Measurements from ENCODE around the gene ETF1. TPM values are rescaled to one million over a fixed set of nuclear protein-coding genes. Genes with fewer than 3 reads are reported as not detected.

Gene ETF1
- total RNA-seq, 2 donors from 2014 or later: 150 to 165 TPM

GRCh38 chr5:138552657-138553056 lies 9.6 kb upstream of the ETF1 start:
- ATAC-seq (no peak), DNase-seq (no peak)
- Mint-ChIP-seq H3K27ac (no peak overlapping the region), H3K4me1 (peaks cover 17% of the 10 kb centered on the region), H3K27me3 (no peaks in the 10 kb centered on the region), H3K4me3 (no peak overlapping the region), H3K36me3 (ENCODE audit: low read depth) (peaks cover 4% of the 10 kb centered on the region)
- no peaks in the 10 kb centered on the region for H3K9me3 ChIP-seq (ENCODE audit: control insufficient read depth, low read length, poor library complexity, severe bottlenecking)

- H3K36me3 Mint-ChIP-seq (ENCODE audit: low read depth): peaks cover under 1% of the 10 kb centered on the region
- H3K27me3 Mint-ChIP-seq: no peaks in the 10 kb centered on the region
- DNase-seq (no peak), ATAC-seq (no peak)
- peaks cover 26% of the 10 kb centered on the region for H3K4me1 Mint-ChIP-seq
- no peaks in the 10 kb centered on the region for H3K9me3 ChIP-seq (ENCODE audit: control insufficient read depth, low read length, poor library complexity, severe bottlenecking)
- peak overlapping the region; percentile 70 for H3K27ac Mint-ChIP-seq
- H3K4me3 Mint-ChIP-seq: no peak overlapping the region
These were observed 6.4 kb upstream of the ETF1 start for GRCh38 chr5:138549414-138549813.

DNA sequence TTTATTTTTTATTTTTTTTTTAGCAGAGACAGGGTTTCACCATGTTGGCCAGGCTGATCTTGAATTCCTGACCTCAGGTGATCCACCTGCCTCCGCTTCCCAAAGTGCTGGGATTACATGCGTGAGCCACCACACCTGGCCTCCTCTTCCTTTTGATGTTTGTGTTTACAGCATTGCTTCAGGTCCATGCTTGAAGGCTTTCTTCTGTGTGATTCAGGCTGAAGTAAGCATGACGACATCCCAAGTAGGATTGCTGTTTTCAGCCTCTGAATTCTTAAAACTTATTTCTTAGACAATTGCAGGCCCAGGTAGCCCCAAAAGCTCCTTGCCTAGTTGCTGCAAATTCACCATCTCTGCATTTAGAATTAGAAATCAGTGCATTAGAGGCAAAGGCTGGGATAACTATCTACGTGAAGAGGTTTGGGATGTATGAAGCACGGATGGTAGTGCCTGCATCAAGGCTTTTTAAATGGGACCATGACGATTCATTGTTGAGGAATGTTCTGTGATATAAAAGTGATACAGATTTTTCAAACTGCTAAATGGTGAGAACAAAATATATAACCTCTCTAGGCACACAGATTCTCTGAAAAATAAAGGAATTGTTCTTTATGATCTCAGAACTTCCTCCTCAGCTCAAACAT lies 3.0 kb upstream of the ETF1 start:
- H3K4me1 Mint-ChIP-seq: peaks cover 47% of the 10 kb centered on the region
- H3K9me3 ChIP-seq (ENCODE audit: control insufficient read depth, low read length, poor library complexity, severe bottlenecking): no peaks in the 10 kb centered on the region
- ATAC-seq (no peak), DNase-seq (no peak)
- H3K4me3 Mint-ChIP-seq: peak overlapping the region; percentile 63
- no peaks in the 10 kb centered on the region for H3K27me3 Mint-ChIP-seq
- H3K36me3 Mint-ChIP-seq (ENCODE audit: low read depth): peaks cover 6% of the 10 kb centered on the region
- H3K27ac Mint-ChIP-seq: peak overlapping the region; percentile 100

- peaks cover 6% of the 10 kb centered on the region for H3K36me3 Mint-ChIP-seq (ENCODE audit: low read depth)
- ATAC-seq (no peak), DNase-seq (no peak)
- peak overlapping the region; percentile 100 for H3K27ac Mint-ChIP-seq
- no peaks in the 10 kb centered on the region for H3K27me3 Mint-ChIP-seq
- peak overlapping the region; percentile 100 for H3K4me3 Mint-ChIP-seq
- H3K9me3 ChIP-seq (ENCODE audit: control insufficient read depth, low read length, poor library complexity, severe bottlenecking): no peaks in the 10 kb centered on the region
- H3K4me1 Mint-ChIP-seq: peaks cover 51% of the 10 kb centered on the region
These were observed 1.4 kb upstream of the ETF1 start for GRCh38 chr5:138544181-138545134.

DNA sequence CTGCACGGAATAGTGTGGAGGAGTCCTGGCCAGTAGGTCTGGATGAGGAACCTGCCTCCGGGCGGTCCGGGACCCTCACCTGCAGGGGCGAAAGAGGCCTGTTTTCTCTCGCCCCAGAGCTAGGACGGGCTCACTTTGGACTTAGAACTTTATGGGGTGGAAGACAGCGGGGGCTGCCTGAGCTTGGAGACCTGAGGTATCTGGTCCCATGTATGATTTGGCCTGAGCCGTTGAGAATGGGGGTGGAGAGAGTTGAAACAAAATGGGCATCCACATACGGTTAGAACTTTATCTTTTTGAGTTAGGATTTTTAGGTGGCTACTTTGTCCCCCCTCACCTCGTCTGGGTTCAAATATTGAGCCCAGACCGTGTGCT lies 681 bp upstream of the ETF1 start:
- Mint-ChIP-seq H3K4me1 (peaks cover 53% of the 10 kb centered on the region), H3K27me3 (no peaks in the 10 kb centered on the region), H3K4me3 (peak overlapping the region; percentile 100), H3K36me3 (ENCODE audit: low read depth) (peaks cover 6% of the 10 kb centered on the region), H3K27ac (peak overlapping the region; percentile 100)
- DNase-seq (peak in 1 of 3 donors; percentile 59), ATAC-seq (peak; percentile 65)
- H3K9me3 ChIP-seq (ENCODE audit: control insufficient read depth, low read length, poor library complexity, severe bottlenecking): no peaks in the 10 kb centered on the region

DNA sequence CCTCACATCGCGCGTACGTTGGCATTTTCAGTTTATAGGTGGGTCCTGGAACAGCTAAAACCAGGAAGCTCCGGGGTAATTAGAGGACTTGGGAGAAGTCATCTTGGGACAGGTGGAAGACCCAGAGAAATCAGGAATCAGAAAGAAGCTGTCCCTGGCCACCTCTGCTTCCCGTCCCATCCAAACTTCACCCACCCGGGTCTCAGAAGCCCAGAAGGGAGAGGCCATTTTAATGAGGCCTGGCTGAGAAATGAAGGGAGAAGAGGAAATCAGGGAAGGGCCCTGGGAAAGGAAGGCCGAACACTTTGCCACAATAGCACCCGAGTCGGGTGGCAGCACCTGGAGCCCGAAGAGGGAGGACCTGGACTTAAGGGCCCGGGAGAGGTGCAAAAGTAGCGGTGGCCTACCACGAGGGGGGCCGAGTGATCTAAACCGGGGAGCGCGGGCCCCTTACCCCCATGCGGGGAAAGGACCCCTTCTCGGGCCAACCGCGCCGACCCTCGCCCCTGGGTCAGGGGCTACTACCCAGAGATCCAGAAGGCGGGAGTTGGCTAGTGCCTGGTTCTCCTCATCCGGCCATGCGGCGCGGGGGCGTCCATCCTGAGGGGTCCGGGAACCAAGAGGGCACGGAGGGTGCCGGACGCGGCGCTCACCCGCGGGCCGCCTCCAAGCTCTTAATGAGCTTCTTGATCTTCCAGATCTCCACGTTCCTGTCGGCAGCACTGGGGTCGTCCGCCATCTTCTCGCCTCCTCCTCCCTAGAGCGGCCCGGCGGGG lies 668 bp downstream of the ETF1 start:
- ATAC-seq (peak; percentile 44), DNase-seq (peak in 2 of 3 donors; percentile 11 to 12)

GRCh38 chr5:138541511-138542179 lies 1.4 kb downstream of the ETF1 start:
- Mint-ChIP-seq H3K27me3 (no peaks in the 10 kb centered on the region), H3K27ac (peak overlapping the region; percentile 100), H3K36me3 (ENCODE audit: low read depth) (peaks cover 6% of the 10 kb centered on the region), H3K4me1 (peaks cover 49% of the 10 kb centered on the region), H3K4me3 (peak overlapping the region; percentile 100)
- H3K9me3 ChIP-seq (ENCODE audit: control insufficient read depth, low read length, poor library complexity, severe bottlenecking): no peaks in the 10 kb centered on the region
- ATAC-seq (no peak), DNase-seq (no peak)

More for the DNA sequence above, 668 bp downstream of the ETF1 start:
- Mint-ChIP-seq H3K27me3 (no peaks in the 10 kb centered on the region), H3K36me3 (ENCODE audit: low read depth) (peaks cover 6% of the 10 kb centered on the region), H3K4me3 (peak overlapping the region; percentile 100), H3K4me1 (peaks cover 45% of the 10 kb centered on the region), H3K27ac (peak overlapping the region; percentile 100)
- H3K9me3 ChIP-seq (ENCODE audit: control insufficient read depth, low read length, poor library complexity, severe bottlenecking): no peaks in the 10 kb centered on the region

DNA sequence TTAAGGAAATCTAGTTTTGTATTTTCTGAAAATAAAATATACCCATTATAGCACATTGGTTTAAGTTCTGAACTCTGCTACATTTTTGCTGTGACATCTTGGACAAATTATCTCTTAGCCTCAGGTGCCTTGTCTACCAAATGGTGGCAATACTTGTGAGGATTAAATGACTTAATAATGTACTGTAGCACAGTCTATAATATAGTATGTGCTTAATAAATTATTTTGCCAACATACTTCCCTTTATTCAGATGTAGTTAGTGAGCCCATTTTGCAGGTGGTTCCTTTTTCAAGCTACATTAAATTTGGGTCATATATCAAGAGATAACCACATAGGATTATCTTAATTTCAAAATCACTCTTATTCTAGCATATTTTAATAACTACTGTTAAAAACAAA lies 3.2 kb downstream of the ETF1 start:
- no peaks in the 10 kb centered on the region for H3K9me3 ChIP-seq (ENCODE audit: control insufficient read depth, low read length, poor library complexity, severe bottlenecking)
- no peak overlapping the region for H3K27ac Mint-ChIP-seq
- H3K4me1 Mint-ChIP-seq: peaks cover 47% of the 10 kb centered on the region
- ATAC-seq (no peak), DNase-seq (no peak)
- H3K36me3 Mint-ChIP-seq (ENCODE audit: low read depth): peaks cover 8% of the 10 kb centered on the region
- no peak overlapping the region for H3K4me3 Mint-ChIP-seq
- H3K27me3 Mint-ChIP-seq: no peaks in the 10 kb centered on the region

GRCh38 chr5:138538943-138539627 lies 4.0 kb downstream of the ETF1 start:
- H3K9me3 ChIP-seq (ENCODE audit: control insufficient read depth, low read length, poor library complexity, severe bottlenecking): no peaks in the 10 kb centered on the region
- ATAC-seq (no peak), DNase-seq (no peak)
- Mint-ChIP-seq H3K4me1 (peaks cover 43% of the 10 kb centered on the region), H3K4me3 (no peak overlapping the region), H3K27ac (no peak overlapping the region), H3K36me3 (ENCODE audit: low read depth) (peaks cover 4% of the 10 kb centered on the region), H3K27me3 (no peaks in the 10 kb centered on the region)

DNA sequence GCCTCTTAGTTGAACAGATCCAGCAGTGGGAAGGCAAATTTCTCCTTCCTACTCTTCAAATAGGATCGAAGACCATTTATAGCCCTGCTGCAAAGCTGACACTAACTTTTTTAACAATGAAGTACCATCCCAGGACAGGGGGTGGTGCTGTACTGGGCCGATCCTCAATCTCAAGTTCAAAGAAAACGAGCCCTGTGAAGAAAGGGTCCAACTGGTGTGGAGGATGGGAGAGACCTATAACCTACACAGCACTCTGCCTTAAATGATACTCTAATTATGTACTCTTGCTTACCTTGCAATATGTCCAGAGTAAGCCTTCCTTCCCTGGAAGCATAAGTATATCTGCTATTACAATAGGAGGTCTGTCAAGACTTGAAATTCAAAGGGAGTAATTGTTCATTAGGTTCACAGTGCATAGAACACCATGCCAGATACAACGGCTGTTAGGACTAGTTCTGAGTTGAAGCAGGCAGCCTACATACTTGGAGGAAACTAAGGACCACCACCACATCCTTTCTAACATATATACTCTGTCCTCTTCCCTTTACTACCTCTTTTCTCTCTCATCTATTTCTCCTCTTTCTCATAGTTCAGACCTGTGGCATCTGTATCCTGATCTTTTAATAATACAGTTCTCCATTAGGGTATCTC lies 6.2 kb downstream of the ETF1 start:
- DNase-seq (no peak), ATAC-seq (peak; percentile 73)
- H3K36me3 Mint-ChIP-seq (ENCODE audit: low read depth): peaks cover 4% of the 10 kb centered on the region
- H3K9me3 ChIP-seq (ENCODE audit: control insufficient read depth, low read length, poor library complexity, severe bottlenecking): no peaks in the 10 kb centered on the region
- H3K4me3 Mint-ChIP-seq: no peak overlapping the region
- no peaks in the 10 kb centered on the region for H3K27me3 Mint-ChIP-seq
- no peak overlapping the region for H3K27ac Mint-ChIP-seq
- H3K4me1 Mint-ChIP-seq: peaks cover 47% of the 10 kb centered on the region

GRCh38 chr5:138536215-138536614 lies 6.8 kb downstream of the ETF1 start:
- peak; percentile 3 for ATAC-seq
- H3K4me3 Mint-ChIP-seq: no peak overlapping the region
- no peaks in the 10 kb centered on the region for H3K27me3 Mint-ChIP-seq
- peaks cover 44% of the 10 kb centered on the region for H3K4me1 Mint-ChIP-seq
- H3K9me3 ChIP-seq (ENCODE audit: control insufficient read depth, low read length, poor library complexity, severe bottlenecking): no peaks in the 10 kb centered on the region
- DNase-seq: no peak
- peaks cover 4% of the 10 kb centered on the region for H3K36me3 Mint-ChIP-seq (ENCODE audit: low read depth)
- no peak overlapping the region for H3K27ac Mint-ChIP-seq

All from T-helper 17 cell (primary cell).